HUDEP-2 (cell line): Measurements from ENCODE around the gene CES1.
"Not testable (repeated sequence)": the region's sequence is repeated elsewhere in the genome, so short reads cannot be mapped to it uniquely, and the experiment has no call there.

Source experiments
- DNase-seq, 76 experiments: peaks; one replicate each; lab custom pipeline; 2025; ENCODE audit not compliant: unreplicated experiment in 76 of 76; lab: John Stamatoyannopoulos, UW

CES1 gene

DNA sequence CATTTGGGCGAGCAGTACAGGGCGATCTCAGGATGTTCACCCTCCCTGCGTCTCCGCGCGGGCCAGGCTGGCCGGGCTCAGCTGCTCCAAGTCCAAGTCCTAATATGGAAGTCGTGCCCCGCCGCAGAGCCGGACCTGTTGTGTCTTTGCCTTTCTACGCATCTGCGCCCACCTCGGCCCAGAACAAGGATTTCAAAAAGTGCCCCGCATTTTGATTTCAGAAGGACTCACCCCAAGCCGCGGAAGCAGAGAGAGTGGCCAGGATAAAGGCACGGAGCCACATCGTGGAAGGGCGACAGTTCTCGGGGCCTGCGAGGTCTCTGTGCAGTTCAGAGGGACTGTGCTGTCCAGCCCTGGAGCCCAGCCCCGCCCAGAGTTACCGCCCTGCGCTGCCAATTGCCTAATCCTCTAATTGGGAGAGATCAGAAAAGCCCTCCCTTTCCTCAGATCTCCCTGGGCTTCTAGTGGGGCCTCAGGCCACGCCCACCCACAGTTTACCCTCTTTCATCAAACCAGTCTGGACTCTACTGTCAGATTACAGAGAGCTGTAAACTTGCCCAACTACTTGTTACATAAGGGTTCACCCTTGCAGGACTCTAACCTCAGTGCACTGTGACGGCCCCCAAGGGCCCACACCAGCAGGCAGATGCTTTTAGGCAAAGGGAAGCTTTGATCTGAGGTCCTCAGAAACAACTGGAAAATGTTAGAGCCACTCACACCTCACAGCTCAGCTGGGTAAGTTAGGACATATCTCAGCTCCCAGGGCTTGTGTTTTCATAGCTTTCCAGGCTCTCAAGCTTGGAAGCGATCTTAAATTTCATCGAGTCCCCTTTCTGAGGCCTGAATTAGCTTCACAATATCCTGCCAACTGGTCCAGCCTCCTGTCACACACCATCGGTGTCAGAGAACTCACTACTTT, at the start of gene CES1:
Gene CES1 (minus strand): TSS at position 324 of the 919 bp plus-strand sequence. CDS start 41 bp downstream, at position 283.
- DNase-seq, result no peak

- no peak for DNase-seq
These were observed 44.0 kb upstream of the CES1 start for GRCh38 chr16:55876854-55877253.

DNA sequence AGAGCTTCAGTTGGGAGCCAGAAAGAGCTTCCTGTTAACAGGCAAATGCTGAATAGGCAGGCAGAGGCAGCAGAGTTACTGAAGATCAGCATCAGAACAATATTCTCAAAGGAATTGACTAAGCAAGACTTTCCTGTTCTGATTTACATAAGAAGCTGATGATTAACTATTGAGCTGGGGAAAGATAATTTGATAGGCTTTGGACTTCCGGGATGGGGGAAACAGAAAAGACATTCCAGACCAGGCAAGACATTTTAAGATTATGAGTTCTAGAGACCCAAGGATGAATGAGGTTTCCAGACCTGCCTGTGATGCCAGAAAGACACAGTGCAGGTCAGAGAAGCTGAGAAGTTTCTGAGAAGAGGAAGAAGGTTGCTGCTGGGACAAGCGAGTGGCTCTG, 42.4 kb upstream of the CES1 start, which contains the start of gene CES5A:
Gene CES5A (minus strand): TSS at position 101 of the 400 bp plus-strand sequence. CDS start 152 bp downstream, outside the sequence.
- no peak for DNase-seq

DNA sequence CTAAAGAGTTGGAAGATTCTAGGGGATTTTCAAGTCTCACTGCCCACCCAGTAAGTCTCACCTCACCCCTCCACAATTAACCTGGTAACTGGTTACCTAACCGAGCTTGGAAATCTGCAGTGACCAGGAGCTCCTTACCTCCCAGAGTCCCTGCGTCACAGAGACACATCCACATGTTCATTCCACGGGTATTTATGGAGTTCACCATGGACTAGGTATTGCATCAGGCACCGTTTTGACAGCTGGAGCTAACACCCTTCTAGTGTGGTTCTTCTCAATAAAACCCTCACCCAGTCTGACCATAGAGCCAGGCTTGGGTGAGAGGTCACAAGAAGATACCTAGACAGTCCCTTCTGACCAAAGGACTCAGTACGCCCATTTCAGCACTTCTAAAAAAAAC, 40.2 kb upstream of the CES1 start:
- no peak for DNase-seq

DNA sequence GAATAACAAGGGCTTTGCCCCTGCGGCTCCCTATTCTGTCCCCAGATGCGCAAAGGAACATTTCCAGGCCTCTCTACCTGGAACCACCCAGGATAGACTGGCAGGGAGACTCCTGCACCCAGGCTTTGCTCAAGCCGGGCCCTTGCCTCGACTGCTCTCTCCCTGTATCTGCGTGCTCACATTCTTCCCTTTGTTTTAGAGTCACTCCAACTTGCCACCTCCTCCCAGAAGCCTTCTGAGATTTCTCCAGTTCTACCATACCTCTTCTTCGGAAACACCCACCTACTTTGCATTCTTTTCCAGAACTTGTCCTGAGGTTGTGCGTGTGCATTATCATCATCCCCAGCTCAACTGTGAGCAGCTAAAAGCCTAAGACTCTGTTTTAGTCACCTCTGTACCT, 39.2 kb upstream of the CES1 start:
- DNase-seq, result no peak

- no peak for DNase-seq
These were observed 38.6 kb upstream of the CES1 start for GRCh38 chr16:55871411-55872038.

DNA sequence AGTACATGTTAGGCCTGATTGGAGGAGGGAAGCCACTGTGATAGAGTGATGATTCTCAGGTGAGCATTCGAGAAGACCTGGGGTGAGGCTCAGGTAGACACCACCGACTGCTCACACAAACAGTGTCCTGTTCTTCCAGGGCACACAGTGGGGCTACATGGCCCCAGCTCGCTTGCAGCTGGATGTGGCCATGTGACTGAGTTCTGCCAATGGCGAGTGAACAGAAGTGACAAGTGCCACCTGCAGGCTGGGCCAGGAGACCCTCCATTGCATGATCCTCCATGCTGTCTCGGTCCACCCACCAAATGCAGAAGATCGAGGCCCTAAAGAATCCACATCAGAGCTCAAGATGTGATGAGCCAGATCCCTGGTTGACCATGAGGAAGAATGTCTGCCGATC, 36.1 kb upstream of the CES1 start:
- DNase-seq, result no peak

DNA sequence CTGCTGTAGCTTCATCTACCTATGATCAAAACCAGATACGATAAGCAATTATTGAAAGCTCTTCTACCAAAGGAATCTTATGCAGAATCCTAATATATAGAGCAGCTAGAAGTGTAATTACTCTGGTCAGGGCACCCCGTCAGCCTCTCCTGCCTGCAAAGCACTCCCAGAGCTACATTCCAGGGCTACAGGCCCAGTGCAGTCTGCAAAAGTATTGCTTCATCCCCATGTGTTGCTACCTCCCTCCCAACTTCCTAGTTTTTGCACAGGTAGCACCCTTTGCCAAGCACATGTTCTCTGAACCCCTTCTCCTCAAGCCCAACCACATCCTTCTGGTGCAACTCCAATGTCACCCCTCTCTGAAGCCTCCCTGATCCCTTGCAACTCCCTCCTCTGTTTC, 35.2 kb upstream of the CES1 start:
- DNase-seq, result no peak

DNA sequence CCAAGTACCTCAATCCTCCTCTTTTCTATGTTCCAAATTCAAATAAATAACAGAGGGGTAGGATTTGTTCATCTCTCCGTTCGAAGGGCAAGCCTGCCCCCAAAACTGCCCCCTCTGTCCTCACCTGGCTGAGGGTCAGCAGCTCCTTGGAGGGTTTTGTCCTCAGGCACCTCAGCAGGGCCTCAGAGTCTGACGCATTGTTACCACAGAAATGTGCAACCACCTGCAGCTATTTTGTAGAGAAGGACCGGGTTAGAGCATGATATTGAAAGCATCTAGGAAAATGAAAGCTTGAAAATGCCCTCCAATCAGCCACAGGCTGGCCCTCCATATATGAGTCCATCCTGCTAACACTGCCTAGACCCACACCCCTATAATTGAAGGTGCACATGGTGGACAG, 28.4 kb upstream of the CES1 start:
- no peak for DNase-seq

DNA sequence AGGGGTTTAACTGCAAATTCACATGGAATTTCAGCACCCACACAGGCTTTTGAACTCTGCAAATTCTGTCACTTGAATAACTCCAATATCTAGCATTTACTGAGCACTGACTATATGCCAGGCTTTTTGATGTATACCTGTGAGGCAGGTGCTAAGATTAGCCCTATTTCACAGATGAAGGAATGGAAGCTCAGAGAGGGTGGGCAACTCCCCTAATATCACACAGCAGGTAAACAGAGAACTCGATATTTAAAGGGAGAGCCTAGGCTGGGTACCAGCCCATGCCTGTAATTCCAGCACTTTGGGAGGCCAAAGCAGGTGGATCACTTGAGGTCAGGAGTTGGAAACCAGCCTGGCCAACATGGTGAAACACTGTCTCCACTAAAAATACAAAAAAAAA, 24.8 kb upstream of the CES1 start:
- DNase-seq, result not testable (repeated sequence)

DNA sequence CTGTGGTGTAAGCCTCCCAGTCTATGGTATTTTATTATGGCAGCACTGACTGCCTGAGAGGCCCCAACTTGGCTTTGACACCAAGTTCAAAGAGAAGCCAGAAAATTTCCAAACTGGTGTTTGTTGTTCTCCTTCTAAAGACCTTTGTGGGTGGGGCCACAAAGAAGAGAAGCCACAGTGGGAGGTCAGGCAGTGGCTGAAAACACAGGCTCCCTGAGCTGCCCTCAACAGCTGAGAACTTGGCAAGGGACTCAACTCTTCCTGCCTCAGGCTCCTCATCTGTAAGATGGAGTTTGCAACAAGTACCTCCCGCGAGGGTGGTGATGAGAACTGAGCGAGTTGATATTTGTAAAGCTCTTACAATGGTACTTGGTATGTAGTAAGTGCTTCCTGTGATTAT, 24.1 kb upstream of the CES1 start:
- DNase-seq, result no peak

GRCh38 chr16:55853114-55853513, 20.2 kb upstream of the CES1 start:
- no peak for DNase-seq

DNA sequence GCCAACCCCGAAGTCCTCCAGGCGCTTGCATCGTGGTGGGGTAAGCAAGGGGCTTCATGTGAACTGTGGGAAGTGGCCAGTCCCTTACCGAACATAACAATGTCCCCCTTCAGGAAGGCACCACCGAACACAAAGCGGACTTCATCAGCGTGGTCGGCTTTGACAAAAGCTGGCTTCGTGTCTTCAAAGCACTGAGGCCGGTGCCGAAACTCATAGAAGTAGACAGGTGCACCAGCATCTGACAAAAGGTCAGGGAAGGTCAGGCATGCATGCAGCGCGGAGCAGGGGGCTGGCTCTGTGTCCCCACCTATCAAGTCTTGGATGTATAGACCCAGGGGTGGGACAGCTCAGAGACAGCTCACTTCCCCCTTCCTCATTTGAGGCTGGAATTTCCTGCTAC, 16.6 kb upstream of the CES1 start:
- no peak for DNase-seq

DNA sequence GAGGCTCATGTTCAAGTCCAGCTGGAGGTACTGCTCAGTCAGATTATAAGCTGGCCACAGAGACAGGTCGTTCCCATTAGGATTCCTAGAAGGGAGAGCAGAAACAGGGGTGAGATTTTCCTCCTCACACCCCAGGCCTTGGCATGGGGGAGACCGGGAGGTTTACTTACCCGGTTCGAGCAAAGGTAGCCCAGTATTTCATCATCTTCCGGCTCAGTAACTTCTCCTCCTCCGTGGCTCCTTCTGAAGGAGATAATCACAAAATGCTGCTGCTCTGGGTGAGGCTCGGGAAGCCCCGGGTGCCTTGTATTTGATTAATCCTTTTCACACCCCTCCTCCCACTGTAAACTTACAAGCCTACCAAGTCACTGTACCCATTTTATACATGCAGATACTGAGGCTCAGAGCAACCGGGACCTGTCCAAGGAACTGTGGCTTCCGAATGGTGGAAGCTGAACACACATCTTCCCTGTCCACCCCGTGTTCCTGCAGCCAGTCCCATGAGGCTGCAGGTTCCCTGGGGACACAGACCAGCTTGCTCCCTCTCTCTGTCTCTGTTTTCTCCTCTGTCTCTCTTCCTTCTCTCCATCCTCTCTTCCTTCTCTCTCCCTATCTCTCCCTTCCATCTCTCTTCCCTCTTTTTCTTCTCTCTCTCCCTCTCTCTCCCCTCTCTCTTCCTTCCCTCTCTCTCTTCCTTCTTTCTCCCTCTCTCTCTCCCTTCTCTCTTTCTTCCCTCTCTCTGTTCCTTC, 13.9 kb upstream of the CES1 start:
- no peak for DNase-seq

- no peak for DNase-seq
These were observed 10.2 kb upstream of the CES1 start for GRCh38 chr16:55843105-55843395.

- peak in 14 of 76 experiments; percentile 2 to 35 (median 10) for DNase-seq
These were observed 9.6 kb upstream of the CES1 start for GRCh38 chr16:55842369-55843104.

DNA sequence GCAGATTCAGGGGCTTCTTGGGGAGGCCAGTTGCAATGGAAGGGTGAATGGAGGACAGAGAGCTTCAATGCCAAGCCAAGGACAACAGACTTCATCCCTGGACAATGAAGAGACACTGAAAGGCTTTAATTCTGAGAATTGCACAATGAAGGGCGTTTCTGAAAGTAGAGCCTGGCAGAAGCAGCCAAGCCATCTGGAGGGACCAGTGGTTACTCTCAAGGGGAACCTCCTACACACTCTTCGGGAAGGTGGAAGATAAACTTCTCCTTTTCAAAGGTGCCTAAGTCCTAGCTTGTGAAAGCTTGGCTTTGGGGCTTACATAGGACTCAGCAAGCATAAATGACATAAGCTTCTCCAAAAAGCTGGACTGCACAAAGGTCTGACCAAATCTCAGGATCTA, 6.2 kb upstream of the CES1 start:
- no peak for DNase-seq

- no peak for DNase-seq
These were observed 3.3 kb upstream of the CES1 start for GRCh38 chr16:55836158-55836611.

DNA sequence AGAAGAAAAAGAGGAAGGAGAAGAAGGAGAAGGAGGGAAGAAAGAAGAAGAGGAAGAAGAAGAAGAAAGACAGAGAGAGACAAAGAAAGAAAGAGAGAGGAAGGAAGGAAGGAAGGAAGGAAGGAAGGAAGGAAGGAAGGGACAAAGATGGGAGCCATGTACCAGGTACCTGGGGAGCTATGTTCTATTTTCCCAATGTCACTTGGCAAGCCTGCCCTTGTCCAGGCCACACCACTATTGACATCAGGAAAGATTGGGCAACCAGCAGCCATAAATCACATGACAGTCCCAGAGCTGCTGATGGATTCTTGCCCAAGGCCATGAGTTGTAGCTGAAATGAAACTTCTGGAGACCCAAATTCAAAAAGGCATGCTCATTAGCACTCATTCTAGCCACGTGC, 2.7 kb upstream of the CES1 start:
- DNase-seq, result no peak

DNA sequence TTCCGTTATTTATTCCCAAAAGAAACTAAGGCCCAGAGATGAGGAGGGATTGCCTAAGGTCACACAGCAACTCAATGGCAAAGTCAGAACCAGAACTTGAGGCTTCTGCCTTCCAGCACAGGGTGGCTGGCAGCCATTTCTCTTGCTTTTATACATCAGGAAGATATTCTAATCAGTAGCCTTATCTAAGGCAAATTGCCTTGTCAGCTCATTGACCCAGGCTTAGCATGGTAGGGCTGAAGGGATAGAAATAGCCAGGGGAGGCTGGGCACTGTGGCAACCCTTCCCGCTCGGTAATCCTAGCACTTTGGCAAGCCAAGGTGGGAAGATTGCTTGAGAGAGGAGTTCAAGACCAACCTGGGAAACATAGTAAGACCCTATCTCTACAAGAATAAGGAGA, 2.3 kb upstream of the CES1 start:
- DNase-seq, result not testable (repeated sequence)

DNA sequence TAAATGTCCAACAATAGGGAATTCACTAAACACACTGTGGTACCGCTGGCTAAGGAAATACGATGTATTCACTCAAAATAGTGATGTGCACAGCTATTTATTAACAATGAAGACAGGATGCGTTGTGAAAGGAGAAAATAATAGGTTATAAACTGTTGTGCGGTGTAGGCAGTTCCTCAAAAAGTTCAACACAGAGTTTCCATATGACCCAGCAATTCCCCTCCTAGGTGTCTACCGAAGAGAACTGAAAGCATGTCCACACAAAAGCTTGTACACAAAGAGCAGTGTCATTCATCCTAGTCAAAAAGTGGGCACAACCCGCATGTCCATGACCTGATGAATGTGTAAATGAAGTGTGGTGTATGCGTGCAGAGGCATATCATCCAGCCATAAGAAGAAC, 1.2 kb upstream of the CES1 start:
- DNase-seq, result no peak
